Measurements from ENCODE around the gene CCL25. TPM values are rescaled to one million over a fixed set of nuclear protein-coding genes. Genes with fewer than 3 reads are reported as not detected.

CCL25 gene
- total RNA-seq, 2 donors from 2014 or later: not detected

GRCh38 chr19:8075158-8076074 is 22.9 kb downstream of the CCL25 start:
- 86% methylated on average over 13 of the region's 13 CpGs for WGBS

DNA sequence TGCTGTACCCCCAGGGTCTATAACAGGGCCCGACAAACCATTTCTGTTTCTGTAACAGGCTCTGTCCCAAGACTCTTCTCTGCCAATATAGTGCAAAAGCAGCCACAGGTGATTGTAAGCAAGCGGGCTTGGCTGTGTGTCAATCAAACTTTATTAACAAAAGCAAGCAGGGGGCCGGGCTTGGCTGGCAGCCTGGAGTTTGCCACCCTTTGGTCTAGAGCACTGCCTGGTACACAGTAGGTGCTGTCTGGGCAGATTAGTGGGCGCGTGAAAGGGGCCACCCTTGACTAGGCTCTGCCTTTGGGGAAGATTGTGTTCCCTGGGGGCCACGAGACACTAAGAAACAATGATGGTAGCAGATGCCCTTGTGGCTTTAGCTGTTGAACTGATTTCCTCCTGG is 27.4 kb downstream of the CCL25 start:
- intact Hi-C loops (cut with DNase I): no loop called here
- no peaks in the 10 kb centered on the region for H3K27me3 ChIP-seq (replicated peaks; ENCODE audit: insufficient read depth)
- H3K4me1 ChIP-seq (replicated peaks): no peaks in the 10 kb centered on the region
- no peak for DNase-seq (ENCODE audit: low spot score)
- no peaks in the 10 kb centered on the region for H3K9me3 ChIP-seq
- no peak for TF ChIP-seq POLR2A (IDR thresholded peaks at IDR 0.05)
- H3K36me3 ChIP-seq: no peaks in the 10 kb centered on the region
- H3K27ac ChIP-seq: no peak overlapping the region
- no peak overlapping the region for H3K4me3 ChIP-seq
- WGBS: 97% methylated on average over 6 of the region's 6 CpGs

More at GRCh38 chr19:8075158-8076074, 22.9 kb downstream of the CCL25 start:
- Histone ChIP-seq H3K4me3 (no peak overlapping the region), H3K27ac (no peak overlapping the region), H3K36me3 (no peaks in the 10 kb centered on the region), H3K27me3 (replicated peaks; ENCODE audit: insufficient read depth) (no peaks in the 10 kb centered on the region), H3K9me3 (no peaks in the 10 kb centered on the region), H3K4me1 (replicated peaks) (no peaks in the 10 kb centered on the region)
- TF ChIP-seq POLR2AphosphoS5 (IDR thresholded peaks at IDR 0.05) (no peak), POLR2A (IDR thresholded peaks at IDR 0.05) (no peak)
- TF ChIP-seq, protein P1, sequence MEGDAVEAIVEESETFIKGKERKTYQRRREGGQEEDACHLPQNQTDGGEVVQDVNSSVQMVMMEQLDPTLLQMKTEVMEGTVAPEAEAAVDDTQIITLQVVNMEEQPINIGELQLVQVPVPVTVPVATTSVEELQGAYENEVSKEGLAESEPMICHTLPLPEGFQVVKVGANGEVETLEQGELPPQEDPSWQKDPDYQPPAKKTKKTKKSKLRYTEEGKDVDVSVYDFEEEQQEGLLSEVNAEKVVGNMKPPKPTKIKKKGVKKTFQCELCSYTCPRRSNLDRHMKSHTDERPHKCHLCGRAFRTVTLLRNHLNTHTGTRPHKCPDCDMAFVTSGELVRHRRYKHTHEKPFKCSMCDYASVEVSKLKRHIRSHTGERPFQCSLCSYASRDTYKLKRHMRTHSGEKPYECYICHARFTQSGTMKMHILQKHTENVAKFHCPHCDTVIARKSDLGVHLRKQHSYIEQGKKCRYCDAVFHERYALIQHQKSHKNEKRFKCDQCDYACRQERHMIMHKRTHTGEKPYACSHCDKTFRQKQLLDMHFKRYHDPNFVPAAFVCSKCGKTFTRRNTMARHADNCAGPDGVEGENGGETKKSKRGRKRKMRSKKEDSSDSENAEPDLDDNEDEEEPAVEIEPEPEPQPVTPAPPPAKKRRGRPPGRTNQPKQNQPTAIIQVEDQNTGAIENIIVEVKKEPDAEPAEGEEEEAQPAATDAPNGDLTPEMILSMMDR (IDR thresholded peaks at IDR 0.05): no peak
- intact Hi-C loops (cut with DNase I): no loop called here
- no peak for DNase-seq (ENCODE audit: low spot score)

- Histone ChIP-seq H3K27ac (no peak overlapping the region), H3K4me1 (replicated peaks) (no peaks in the 10 kb centered on the region), H3K27me3 (replicated peaks; ENCODE audit: insufficient read depth) (no peaks in the 10 kb centered on the region), H3K9me3 (no peaks in the 10 kb centered on the region), H3K4me3 (no peak overlapping the region), H3K36me3 (no peaks in the 10 kb centered on the region)
- no peak for DNase-seq (ENCODE audit: low spot score)
- intact Hi-C loops (cut with DNase I): no loop called here
- 91% methylated on average over 12 of the region's 12 CpGs for WGBS
- no peak for TF ChIP-seq POLR2AphosphoS5 (IDR thresholded peaks at IDR 0.05)
- no peak for TF ChIP-seq POLR2A (IDR thresholded peaks at IDR 0.05)
- TF ChIP-seq, protein P1 (IDR thresholded peaks at IDR 0.05): no peak
Observed at GRCh38 chr19:8080832-8081231, 28.3 kb downstream of the CCL25 start.

- 89% methylated on average over 11 of the region's 11 CpGs for WGBS
- no peak for DNase-seq (ENCODE audit: low spot score)
- intact Hi-C loops (cut with DNase I): no loop called here
- H3K4me1 ChIP-seq (replicated peaks): no peaks in the 10 kb centered on the region
- no peak overlapping the region for H3K27ac ChIP-seq
- no peaks in the 10 kb centered on the region for H3K27me3 ChIP-seq (replicated peaks; ENCODE audit: insufficient read depth)
- no peak overlapping the region for H3K4me3 ChIP-seq
- no peaks in the 10 kb centered on the region for H3K9me3 ChIP-seq
- TF ChIP-seq, protein P1 (IDR thresholded peaks at IDR 0.05): no peak
- TF ChIP-seq POLR2A (IDR thresholded peaks at IDR 0.05) (no peak), POLR2AphosphoS5 (IDR thresholded peaks at IDR 0.05) (no peak)
- H3K36me3 ChIP-seq: no peaks in the 10 kb centered on the region
Observed at GRCh38 chr19:8081569-8082550, 29.3 kb downstream of the CCL25 start.

DNA sequence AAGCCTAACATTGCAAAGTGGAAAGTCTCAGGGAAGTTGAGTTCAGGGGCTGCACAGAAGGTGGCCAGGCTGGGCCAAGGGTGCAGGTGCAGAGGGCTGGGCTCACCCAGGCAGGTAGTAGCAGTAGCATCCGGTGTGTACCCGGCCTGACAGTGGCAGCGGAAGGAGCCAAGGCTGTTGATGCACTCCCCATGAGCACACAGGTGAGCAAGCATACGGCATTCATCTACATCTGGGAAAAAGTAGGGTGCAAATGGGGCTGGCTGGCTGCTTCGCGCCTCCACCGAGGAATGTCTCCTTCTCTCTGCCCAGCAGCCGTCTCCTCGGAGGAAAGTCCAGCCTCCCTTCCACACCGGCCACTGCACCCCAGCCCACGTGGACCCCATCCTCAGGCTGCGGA is 30.6 kb downstream of the CCL25 start:
- Histone ChIP-seq H3K9me3 (no peaks in the 10 kb centered on the region), H3K27ac (no peak overlapping the region), H3K4me1 (replicated peaks) (no peaks in the 10 kb centered on the region), H3K4me3 (no peak overlapping the region), H3K36me3 (no peaks in the 10 kb centered on the region), H3K27me3 (replicated peaks; ENCODE audit: insufficient read depth) (no peaks in the 10 kb centered on the region)
- intact Hi-C loops (cut with DNase I): no loop called here
- TF ChIP-seq, protein P1 (IDR thresholded peaks at IDR 0.05): no peak
- TF ChIP-seq POLR2A (IDR thresholded peaks at IDR 0.05): no peak
- TF ChIP-seq POLR2AphosphoS5 (IDR thresholded peaks at IDR 0.05): no peak
- no peak for DNase-seq (ENCODE audit: low spot score)
- WGBS: 80% methylated on average over 12 of the region's 12 CpGs

All from prostate gland (tissue), 2 donors.